HG03521 (cell line): ENCODE results near the gene GNAZ.

Experiments used
- ATAC-seq: cut with Tn5 transposase; IDR thresholded peaks from one replicate; pipeline ENCODE4 v1.9.1; 2021; ENCODE audit warnings: mild to moderate bottlenecking, moderate library complexity; ENCODE audit not compliant: unreplicated experiment

GNAZ gene

GRCh38 chr22:23090457-23090835 lies 20.1 kb downstream of the GNAZ start:
- no peak for ATAC-seq

DNA sequence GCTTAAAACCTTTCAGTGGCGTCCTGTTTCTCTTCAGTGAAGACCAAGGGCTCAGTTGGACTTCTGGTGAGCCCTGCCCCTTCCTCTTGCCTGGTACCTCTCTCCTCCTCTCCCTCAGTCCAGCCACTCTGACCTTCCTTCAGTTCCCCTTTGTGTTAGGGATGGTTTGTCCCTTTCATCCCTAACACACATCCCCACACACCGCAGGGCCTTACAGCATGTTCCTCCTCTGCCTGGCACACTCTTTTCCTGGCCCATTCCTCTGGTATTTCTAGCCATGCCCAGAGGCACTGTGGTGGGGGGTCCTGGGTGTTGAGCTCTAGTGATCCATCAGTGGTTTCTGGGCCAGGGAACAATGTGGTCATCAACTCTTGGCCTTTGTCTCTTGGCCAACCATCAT lies 21.4 kb downstream of the GNAZ start:
- ATAC-seq: no peak

GRCh38 chr22:23092217-23092955 lies 22.1 kb downstream of the GNAZ start:
- no peak for ATAC-seq

DNA sequence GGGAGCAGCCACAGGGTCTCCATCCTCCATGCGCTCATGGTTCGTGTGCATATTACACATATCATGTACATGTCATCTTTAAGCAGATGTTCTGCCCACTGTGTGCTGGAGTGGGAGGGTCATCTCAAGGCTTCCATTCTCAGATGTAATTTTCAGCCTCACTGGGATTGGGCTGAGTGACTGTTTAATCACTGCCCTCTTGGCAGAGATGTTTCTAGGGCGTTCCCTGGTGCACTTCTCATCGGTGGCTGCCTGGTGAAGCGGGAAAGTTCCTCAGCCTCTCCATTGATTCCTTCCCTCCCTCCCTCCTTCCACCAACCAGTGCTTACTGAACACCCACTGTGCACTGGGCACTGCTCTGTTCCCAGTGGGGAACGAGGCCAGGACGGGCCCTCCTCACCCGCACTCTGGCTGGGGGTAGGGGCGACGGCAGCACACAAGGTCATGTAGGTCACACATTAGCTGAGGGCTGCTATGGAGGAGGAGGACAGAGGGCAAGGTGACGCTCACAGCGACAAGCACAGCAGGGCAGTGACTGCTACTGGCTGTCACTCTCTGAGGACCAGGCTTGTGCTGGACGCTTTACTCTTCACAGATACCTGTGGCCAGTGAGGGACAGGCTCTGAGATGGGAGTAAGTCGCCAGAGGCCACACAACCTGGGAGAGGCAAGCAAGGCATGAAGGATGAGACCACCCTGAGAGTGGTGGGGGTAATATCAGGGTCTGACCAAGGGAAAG lies 22.9 kb downstream of the GNAZ start:
- ATAC-seq: no peak

DNA sequence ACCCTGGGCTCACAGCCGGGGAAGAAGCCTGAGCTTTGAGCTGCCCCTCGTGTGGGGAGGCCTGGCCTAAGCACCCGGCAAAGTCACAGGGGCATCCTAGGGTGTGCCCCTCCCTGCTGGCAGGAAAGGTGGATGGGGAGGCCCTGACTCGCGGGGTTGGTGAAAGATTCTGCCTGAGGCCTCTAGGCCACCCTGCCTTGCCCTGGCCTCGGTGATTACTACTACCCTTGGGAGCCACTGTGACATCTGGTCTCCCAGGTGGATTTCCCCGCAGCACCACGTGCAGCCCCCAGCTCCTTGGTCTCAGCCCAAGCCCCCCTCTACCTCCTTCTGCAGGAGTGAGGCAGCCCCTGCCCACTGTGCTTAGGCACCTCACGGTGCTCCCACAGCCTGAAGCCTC lies 23.9 kb downstream of the GNAZ start:
- no peak for ATAC-seq

- no peak for ATAC-seq
These were observed 24.7 kb downstream of the GNAZ start for GRCh38 chr22:23094695-23095681.

DNA sequence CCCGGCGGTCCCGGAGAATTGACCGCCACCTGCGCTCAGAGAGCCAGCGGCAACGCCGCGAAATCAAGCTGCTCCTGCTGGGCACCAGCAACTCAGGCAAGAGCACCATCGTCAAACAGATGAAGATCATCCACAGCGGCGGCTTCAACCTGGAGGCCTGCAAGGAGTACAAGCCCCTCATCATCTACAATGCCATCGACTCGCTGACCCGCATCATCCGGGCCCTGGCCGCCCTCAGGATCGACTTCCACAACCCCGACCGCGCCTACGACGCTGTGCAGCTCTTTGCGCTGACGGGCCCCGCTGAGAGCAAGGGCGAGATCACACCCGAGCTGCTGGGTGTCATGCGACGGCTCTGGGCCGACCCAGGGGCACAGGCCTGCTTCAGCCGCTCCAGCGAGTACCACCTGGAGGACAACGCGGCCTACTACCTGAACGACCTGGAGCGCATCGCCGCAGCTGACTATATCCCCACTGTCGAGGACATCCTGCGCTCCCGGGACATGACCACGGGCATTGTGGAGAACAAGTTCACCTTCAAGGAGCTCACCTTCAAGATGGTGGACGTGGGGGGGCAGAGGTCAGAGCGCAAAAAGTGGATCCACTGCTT lies 25.5 kb downstream of the GNAZ start:
- ATAC-seq: no peak

DNA sequence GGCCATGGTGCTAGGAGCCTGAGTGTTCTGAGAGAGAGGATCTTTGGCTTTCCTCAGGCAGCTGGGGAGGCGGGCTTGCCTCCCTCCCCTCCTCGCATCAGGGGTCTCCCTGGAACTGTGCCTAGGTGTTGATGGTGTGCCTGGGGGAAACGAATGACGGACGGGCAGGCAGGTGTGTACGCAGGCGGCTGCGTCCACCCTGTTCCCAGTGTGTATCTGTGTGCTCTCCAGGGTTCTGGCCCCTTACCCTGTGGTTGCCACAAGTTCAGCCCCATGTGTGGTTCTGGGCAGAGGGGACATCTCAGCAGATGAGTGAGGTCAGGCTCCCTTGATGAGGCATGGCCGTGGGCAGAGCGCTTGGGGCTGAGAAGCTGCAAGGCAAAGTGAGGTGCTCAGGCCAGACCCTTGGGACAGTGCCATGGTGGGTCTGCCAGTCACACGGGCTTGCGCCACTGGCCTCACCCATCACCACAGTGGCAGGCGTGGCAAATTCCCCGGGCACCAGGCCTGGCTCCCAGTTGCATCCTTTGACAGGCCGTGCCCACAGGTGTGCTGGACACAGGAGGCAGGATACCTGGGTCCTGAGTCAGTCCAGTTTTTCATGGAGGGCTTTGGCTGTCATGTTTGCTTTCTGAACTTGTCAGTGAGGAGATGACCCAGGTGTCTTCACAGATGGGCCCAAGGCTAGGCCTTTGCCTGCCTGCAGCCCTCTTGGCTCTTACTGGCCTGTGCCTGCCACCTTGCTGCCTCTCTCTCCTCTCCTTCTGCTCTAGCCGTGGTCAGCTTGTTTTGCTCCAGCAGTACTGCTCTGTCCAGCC lies 27.3 kb downstream of the GNAZ start:
- no peak for ATAC-seq

GRCh38 chr22:23098230-23098705 lies 27.9 kb downstream of the GNAZ start:
- ATAC-seq: no peak

- no peak for ATAC-seq
These were observed 28.6 kb downstream of the GNAZ start for GRCh38 chr22:23098718-23099530.

- ATAC-seq: no peak
These were observed 29.1 kb downstream of the GNAZ start for GRCh38 chr22:23099531-23099804.

- no peak for ATAC-seq
These were observed 29.9 kb downstream of the GNAZ start for GRCh38 chr22:23100124-23100801.

GRCh38 chr22:23101524-23101923 lies 31.2 kb downstream of the GNAZ start:
- no peak for ATAC-seq

DNA sequence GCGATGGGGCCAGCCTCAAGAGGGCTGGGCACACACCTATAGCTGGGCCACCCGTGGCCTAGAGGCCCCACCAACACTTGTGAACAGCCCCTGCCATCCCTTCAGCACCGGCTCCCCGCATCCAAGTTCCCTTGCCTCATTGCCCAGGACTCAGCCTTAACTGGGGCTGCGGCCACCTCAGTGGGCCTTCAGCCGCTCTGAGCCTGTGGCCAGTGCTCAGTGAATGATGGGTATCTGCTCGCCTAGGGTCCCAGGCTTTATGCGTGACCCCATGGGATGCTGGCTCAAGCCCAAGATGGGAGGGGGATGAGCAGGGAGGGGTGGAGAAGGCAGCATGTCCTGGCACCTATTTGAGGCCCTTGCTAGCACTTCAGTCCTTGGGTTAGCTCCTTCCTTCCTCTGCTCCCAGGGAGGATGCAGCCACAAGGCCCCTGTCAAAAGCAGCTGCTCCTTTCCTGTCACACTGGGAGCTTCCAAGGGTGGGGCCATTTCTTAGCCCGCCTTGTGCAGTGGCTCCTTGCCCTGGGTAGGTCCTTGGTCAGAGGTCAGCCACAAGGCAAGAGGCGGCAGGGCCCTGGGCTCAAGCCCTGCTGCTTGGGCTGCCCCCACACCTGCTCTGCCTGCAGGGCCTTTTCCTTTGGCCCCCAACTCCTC lies 31.8 kb downstream of the GNAZ start:
- no peak for ATAC-seq

GRCh38 chr22:23102776-23103175 lies 32.5 kb downstream of the GNAZ start:
- no peak for ATAC-seq

- ATAC-seq: no peak
These were observed 33.1 kb downstream of the GNAZ start for GRCh38 chr22:23103199-23103954.

- no peak for ATAC-seq
These were observed 34.1 kb downstream of the GNAZ start for GRCh38 chr22:23104187-23104971.
